CD8-positive, alpha-beta memory T cell (primary cell): ENCODE measurements around the gene AFF2. TPM values are rescaled to one million over a fixed set of nuclear protein-coding genes. Genes with fewer than 3 reads are reported as not detected.

ENCODE experiments used
- CTCF ChIA-PET: fragments of 350-600 bp; sonication (Branson Sonifier 250); formaldehyde crosslinking; loops from one replicate; lab custom pipeline; 2021; ENCODE audit warnings: antibody characterized with exemption; lab: Charles Lee
- POLR2A ChIA-PET: fragments of 350-600 bp; sonication (Branson Sonifier 250); formaldehyde crosslinking; loops from one replicate; lab custom pipeline; 2021; ENCODE audit warnings: antibody characterized with exemption; lab: Charles Lee
- DNase-seq, 5 donors: peaks; one replicate each; pipeline versions ENCODE4 v3.0.0 to v3.0.0-alpha.2; 2020 to 2022; ENCODE audit warnings: mixed read lengths in 1 of 5
- H3K27ac ChIP-seq: one replicate; pipeline ENCODE4 v1.7.0; 2013; ENCODE audit warnings: low read depth, mild to moderate bottlenecking, low read length, moderate library complexity
- H3K27me3 ChIP-seq: 2 replicates; pipeline ENCODE4 v1.7.0; 2013; ENCODE audit warnings: low read length, mild to moderate bottlenecking; ENCODE audit not compliant: insufficient read depth, poor library complexity, severe bottlenecking
- H3K36me3 ChIP-seq: 2 replicates; pipeline ENCODE4 v1.7.0; 2013; ENCODE audit warnings: mild to moderate bottlenecking, low read length, moderate library complexity; ENCODE audit not compliant: insufficient read depth
- H3K4me1 ChIP-seq: 2 replicates; pipeline ENCODE4 v1.7.0; 2013; ENCODE audit warnings: mild to moderate bottlenecking, low read length, moderate library complexity; ENCODE audit not compliant: insufficient read depth
- H3K4me3 ChIP-seq: 2 replicates; pipeline ENCODE4 v1.7.0; 2013; ENCODE audit warnings: mild to moderate bottlenecking, low read length
- H3K9me3 ChIP-seq: 2 replicates; pipeline ENCODE4 v1.7.0; 2013; ENCODE audit warnings: mild to moderate bottlenecking, low read length
- H3K27ac Mint-ChIP-seq, 8 donors: one replicate each; pipeline ENCODE4 v1.8.0; 2020 to 2021; ENCODE audit warnings: mixed read lengths in 8 of 8, mild to moderate bottlenecking in 6 of 8, inconsistent platforms in 3 of 8, moderate library complexity in 3 of 8
- H3K27me3 Mint-ChIP-seq, 2 donors: one replicate each; pipeline ENCODE4 v1.8.0; 2020 to 2021; ENCODE audit warnings: mixed read lengths in 2 of 2, mild to moderate bottlenecking in 1 of 2, moderate library complexity in 1 of 2
- H3K36me3 Mint-ChIP-seq, 3 donors: one replicate each; pipeline ENCODE4 v1.8.0; 2020 to 2021; ENCODE audit warnings: mixed read lengths in 3 of 3, inconsistent platforms in 1 of 3, mild to moderate bottlenecking in 1 of 3
- H3K4me1 Mint-ChIP-seq, 3 donors: one replicate each; pipeline ENCODE4 v1.8.0; 2020 to 2021; ENCODE audit warnings: mixed read lengths in 3 of 3, inconsistent platforms in 1 of 3, mild to moderate bottlenecking in 1 of 3
- H3K4me3 Mint-ChIP-seq, 7 donors: one replicate each; pipeline ENCODE4 v1.8.0; 2020 to 2021; ENCODE audit warnings: mixed read lengths in 7 of 7, mild to moderate bottlenecking in 6 of 7, moderate library complexity in 4 of 7, inconsistent platforms in 2 of 7
- H3K9me3 Mint-ChIP-seq, 5 donors: one replicate each; pipeline ENCODE4 v1.8.0; 2020 to 2022; ENCODE audit warnings: mixed read lengths in 5 of 5, mild to moderate bottlenecking in 3 of 5, moderate library complexity in 2 of 5, inconsistent platforms in 1 of 5
- polyA plus RNA-seq: library from polyadenylated mRNA; unstranded; fragments of 300-500 nt; fragmentation: Illumina TruSeq; gene quantifications from one replicate; pipeline ENCODE4 v1.2.3, GENCODE V29; 2021
- total RNA-seq, 2 experiments: library from RNA; stranded (reverse); gene quantifications; one replicate each; pipeline ENCODE4 v1.2.3, GENCODE V29; 2021

AFF2 gene
- total and polyA plus RNA-seq, 3 experiments from 2014 or later, result 0.27 to 0.33 TPM; not detected in 1

DNA sequence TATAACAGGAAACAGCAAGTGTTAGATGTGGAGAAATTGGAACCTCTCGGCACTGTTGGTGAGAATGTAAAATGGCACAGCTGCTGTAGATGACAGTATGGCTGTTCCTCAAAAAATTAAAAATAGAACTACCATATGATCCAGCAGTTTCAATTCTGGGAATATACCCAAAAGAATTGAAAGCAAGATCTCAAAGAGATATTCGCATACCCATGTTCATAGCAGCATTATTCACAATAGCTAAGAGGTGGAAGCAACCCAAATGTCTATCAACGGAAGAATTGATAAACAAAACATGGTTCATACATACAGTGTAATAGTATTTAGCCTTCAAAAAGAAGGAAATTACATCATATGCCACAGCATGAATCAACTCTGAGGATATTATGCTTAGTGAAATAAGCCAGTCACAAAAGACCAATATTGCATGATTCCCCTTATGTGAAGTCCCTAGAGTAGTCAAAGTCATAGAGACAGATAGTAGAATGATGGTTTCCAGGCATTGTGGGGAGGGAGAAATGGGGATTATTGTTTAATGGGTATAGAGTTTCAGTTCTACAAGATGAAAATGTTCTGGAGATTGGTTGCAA lies 537.0 kb downstream of the AFF2 start:
- CTCF ChIA-PET, result no interaction called here
- Mint-ChIP-seq H3K4me1 (no peaks in the 10 kb centered on the region), H3K27ac (no peak overlapping the region), H3K9me3 (no peaks in the 10 kb centered on the region), H3K36me3 (no peaks in the 10 kb centered on the region), H3K4me3 (no peak overlapping the region), H3K27me3 (peaks cover 0 to 1% of the 10 kb centered on the region in 2 donors)
- POLR2A ChIA-PET, result no interaction called here
- Histone ChIP-seq H3K27me3 (no peaks in the 10 kb centered on the region), H3K4me3 (no peak overlapping the region), H3K36me3 (no peaks in the 10 kb centered on the region), H3K9me3 (no peaks in the 10 kb centered on the region), H3K27ac (no peak overlapping the region), H3K4me1 (no peaks in the 10 kb centered on the region)
- DNase-seq, result no peak

DNA sequence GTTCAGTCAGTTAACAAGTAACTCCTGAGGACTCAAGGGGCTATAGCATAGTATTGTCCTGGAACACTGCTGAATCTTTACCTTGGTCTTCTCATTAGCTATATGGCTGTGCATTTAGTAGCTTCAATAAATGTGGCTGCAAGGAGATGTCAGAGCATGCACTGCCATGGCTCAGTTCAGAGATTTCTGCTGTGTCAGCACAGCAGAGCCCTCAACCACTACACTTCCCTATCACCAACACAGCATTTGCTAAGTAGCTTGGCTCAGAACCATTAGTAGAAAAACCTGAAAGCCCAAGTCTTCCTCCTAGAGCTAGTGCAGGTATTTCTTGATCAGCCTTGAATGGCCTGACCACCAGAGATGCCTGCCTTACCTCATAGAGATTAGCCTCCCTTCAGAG lies 538.6 kb downstream of the AFF2 start:
- no peaks in the 10 kb centered on the region for H3K27me3 Mint-ChIP-seq

DNA sequence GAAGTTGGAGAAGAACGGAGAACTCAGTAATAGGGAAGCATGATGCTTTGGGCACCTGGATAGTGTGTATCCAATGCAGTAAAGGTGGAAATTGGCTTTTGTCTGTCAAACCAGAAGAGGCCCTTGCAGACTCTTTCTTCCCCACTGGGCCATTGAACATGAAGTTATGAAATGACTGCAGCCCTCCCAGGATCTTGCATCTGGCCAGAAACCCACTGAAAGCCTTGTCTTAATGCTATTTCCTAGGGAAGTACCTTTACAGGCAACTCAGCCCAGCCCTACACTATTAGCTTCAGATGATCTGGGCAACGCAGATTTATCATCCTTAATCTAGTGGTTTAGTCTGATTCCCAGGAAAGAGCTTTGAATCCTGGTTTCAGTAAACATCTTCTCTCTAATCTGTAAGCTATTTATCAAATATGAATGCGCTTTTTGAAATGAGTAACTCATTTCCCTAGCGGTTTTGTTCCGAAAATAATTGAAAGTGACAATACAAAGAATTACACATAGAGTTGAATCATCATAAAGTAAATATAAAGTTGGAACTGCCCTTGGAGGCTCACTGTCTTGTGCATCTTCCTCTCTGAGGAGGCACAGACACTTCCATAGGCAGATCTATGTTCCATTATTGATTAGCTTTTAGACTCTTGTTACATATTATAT lies 540.6 kb downstream of the AFF2 start:
- no peaks in the 10 kb centered on the region for H3K36me3 ChIP-seq
- CTCF ChIA-PET, result no interaction called here
- Mint-ChIP-seq H3K27me3 (no peaks in the 10 kb centered on the region), H3K36me3 (no peaks in the 10 kb centered on the region), H3K27ac (peak overlapping the region in 1 of 8 donors; percentile 68), H3K4me3 (no peak overlapping the region), H3K9me3 (no peaks in the 10 kb centered on the region), H3K4me1 (no peaks in the 10 kb centered on the region)
- H3K27ac ChIP-seq, result no peak overlapping the region
- POLR2A ChIA-PET, result no interaction called here
- no peaks in the 10 kb centered on the region for H3K27me3 ChIP-seq
- no peak overlapping the region for H3K4me3 ChIP-seq
- no peaks in the 10 kb centered on the region for H3K9me3 ChIP-seq
- no peak for DNase-seq
- no peaks in the 10 kb centered on the region for H3K4me1 ChIP-seq

More for the DNA sequence above, 538.6 kb downstream of the AFF2 start:
- Mint-ChIP-seq H3K4me3 (no peak overlapping the region), H3K9me3 (no peaks in the 10 kb centered on the region), H3K27ac (no peak overlapping the region), H3K36me3 (no peaks in the 10 kb centered on the region), H3K4me1 (no peaks in the 10 kb centered on the region)
- Histone ChIP-seq H3K27ac (no peak overlapping the region), H3K9me3 (no peaks in the 10 kb centered on the region), H3K4me3 (no peak overlapping the region), H3K36me3 (no peaks in the 10 kb centered on the region), H3K27me3 (no peaks in the 10 kb centered on the region), H3K4me1 (no peaks in the 10 kb centered on the region)
- no peak for DNase-seq
- CTCF ChIA-PET, result no interaction called here
- POLR2A ChIA-PET, result no interaction called here

DNA sequence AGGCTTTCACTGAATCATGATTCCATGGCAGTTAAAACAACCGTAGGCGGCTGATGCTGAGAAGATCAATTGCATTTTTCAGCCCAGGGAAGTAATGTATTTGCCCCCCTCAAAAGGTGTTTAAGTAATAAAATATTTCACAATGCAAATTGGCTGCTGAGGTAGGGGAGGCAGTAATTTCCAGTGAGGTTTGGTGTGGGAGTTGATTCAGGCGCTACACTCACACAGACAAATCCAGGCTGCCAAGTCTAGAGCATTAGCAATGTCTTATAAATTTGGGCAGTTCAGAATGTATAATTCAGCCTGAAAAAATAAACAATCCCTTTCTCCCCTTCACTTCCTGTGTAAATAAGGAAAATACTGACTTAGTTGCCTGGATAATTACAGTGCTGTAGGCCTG lies 543.0 kb downstream of the AFF2 start:
- H3K27ac Mint-ChIP-seq, result no peak overlapping the region
- no peaks in the 10 kb centered on the region for H3K27me3 ChIP-seq
- H3K4me1 Mint-ChIP-seq, result no peaks in the 10 kb centered on the region
- DNase-seq, result no peak
- H3K27ac ChIP-seq, result no peak overlapping the region
- ChIA-PET CTCF (no interaction called here), POLR2A (no interaction called here)
- H3K27me3 Mint-ChIP-seq, result no peaks in the 10 kb centered on the region
- H3K9me3 ChIP-seq, result no peaks in the 10 kb centered on the region
- no peaks in the 10 kb centered on the region for H3K4me1 ChIP-seq
- no peaks in the 10 kb centered on the region for H3K9me3 Mint-ChIP-seq
- no peak overlapping the region for H3K4me3 ChIP-seq
- no peak overlapping the region for H3K4me3 Mint-ChIP-seq
- H3K36me3 Mint-ChIP-seq, result no peaks in the 10 kb centered on the region
- H3K36me3 ChIP-seq, result no peaks in the 10 kb centered on the region

DNA sequence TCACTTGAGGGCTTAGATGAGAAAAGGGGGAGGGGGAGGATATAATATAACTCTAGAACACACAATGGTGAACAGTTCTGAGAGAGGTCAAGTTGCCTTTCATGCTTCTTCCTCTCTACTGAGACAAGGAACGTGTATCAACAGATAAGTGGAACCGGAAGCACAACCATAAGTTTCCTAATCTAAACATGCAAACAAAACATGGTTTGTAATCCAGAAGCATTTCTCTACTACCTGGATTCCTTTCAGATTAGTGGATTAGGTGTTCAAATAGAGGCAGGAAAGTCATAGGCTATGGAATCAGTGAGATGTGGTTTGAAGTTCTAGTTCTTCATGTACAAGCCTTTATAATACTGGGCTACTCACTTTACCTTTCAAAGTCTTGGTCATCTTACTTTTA lies 544.1 kb downstream of the AFF2 start:
- Histone ChIP-seq H3K9me3 (no peaks in the 10 kb centered on the region), H3K4me1 (no peaks in the 10 kb centered on the region), H3K27me3 (no peaks in the 10 kb centered on the region), H3K4me3 (no peak overlapping the region), H3K36me3 (no peaks in the 10 kb centered on the region), H3K27ac (no peak overlapping the region)
- Mint-ChIP-seq H3K27ac (no peak overlapping the region), H3K27me3 (no peaks in the 10 kb centered on the region), H3K4me1 (no peaks in the 10 kb centered on the region), H3K4me3 (no peak overlapping the region), H3K36me3 (no peaks in the 10 kb centered on the region), H3K9me3 (no peaks in the 10 kb centered on the region)
- POLR2A ChIA-PET, result no interaction called here
- no peak for DNase-seq
- CTCF ChIA-PET, result no interaction called here

DNA sequence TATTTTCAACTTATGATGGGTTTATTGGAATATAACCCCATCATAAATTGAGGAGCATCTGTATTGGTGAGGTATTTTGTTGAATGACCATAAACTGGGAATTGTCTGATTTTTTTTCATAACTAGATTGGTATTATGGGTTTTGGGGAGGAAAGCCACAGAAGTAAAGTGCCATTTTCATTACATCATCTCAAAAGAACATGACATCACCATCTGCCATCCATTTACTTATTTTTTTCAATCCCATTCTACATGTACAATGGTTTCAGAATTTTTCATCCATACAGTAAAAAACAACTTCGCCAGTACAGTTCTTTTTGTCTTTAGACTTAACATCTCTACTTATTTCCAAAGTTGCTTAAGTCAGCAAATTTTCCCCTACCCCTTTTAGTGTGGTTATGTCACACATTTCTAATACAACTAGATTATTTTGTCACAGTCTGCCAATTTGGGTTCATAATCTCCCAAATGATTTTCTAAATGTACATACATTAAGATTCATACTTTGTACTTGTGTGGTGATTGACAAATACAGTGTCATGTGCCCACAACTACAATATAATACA lies 545.3 kb downstream of the AFF2 start:
- Mint-ChIP-seq H3K4me3 (no peak overlapping the region), H3K4me1 (no peaks in the 10 kb centered on the region), H3K36me3 (no peaks in the 10 kb centered on the region), H3K27ac (no peak overlapping the region), H3K27me3 (no peaks in the 10 kb centered on the region), H3K9me3 (no peaks in the 10 kb centered on the region)
- CTCF ChIA-PET, result no interaction called here
- DNase-seq, result no peak
- H3K36me3 ChIP-seq, result no peaks in the 10 kb centered on the region
- H3K4me1 ChIP-seq, result no peaks in the 10 kb centered on the region
- POLR2A ChIA-PET, result no interaction called here
- H3K9me3 ChIP-seq, result no peaks in the 10 kb centered on the region
- no peak overlapping the region for H3K27ac ChIP-seq
- no peak overlapping the region for H3K4me3 ChIP-seq
- no peaks in the 10 kb centered on the region for H3K27me3 ChIP-seq
